B cell (primary cell): Measurements from ENCODE around the gene PPP6R3. TPM values are rescaled to one million over a fixed set of nuclear protein-coding genes. Genes with fewer than 3 reads are reported as not detected.

Source experiments
- ATAC-seq: fragments of 200-7000 bp; cut with Tn5 transposase; one replicate; pipeline ENCODE4 v1.10.0; 2021; ENCODE audit warnings: low read depth, mild to moderate bottlenecking, moderate number of reproducible peaks, moderate library complexity
- CTCF ChIA-PET: fragments of 350-600 bp; sonication (Branson Sonifier 250); formaldehyde crosslinking; loops from one replicate; lab custom pipeline; 2021; ENCODE audit warnings: antibody characterized with exemption, inconsistent platforms; lab: Charles Lee
- POLR2A ChIA-PET: fragments of 350-600 bp; sonication (Branson Sonifier 250); formaldehyde crosslinking; loops from one replicate; lab custom pipeline; 2021; ENCODE audit warnings: antibody characterized with exemption; lab: Charles Lee
- DNase-seq: peaks from one replicate; pipeline ENCODE4 v3.0.0; 2013
- H2AFZ ChIP-seq: 2 replicates; pipeline ENCODE4 v1.6.1; 2012; ENCODE audit warnings: mild to moderate bottlenecking, low read depth, low read length; ENCODE audit not compliant: insufficient read depth, poor library complexity, severe bottlenecking
- H3K27ac ChIP-seq, 2 donors: 1 replicate in 1 of 2; 2 replicates in 1 of 2; pipeline ENCODE4 v1.5.1; 2012 to 2013; ENCODE audit warnings: low read length in 2 of 2, mild to moderate bottlenecking in 2 of 2, moderate library complexity in 1 of 2
- H3K27me3 ChIP-seq, 4 experiments: fragments of 200-600 bp in 1 of 4; sonication (generic) in 1 of 4; replicated peaks in 1 of 4; 1 replicate in 2 of 4; 2 replicates in 2 of 4; pipeline versions ENCODE4 v1.6.1 to v1.7.0; 2013 to 2016; ENCODE audit warnings: low read length in 3 of 4, mild to moderate bottlenecking in 2 of 4, mixed read lengths in 1 of 4, moderate library complexity in 1 of 4; ENCODE audit not compliant: insufficient read depth in 4 of 4, control insufficient read depth in 3 of 4; ENCODE audit errors: control extremely low read depth in 1 of 4
- H3K36me3 ChIP-seq, 2 experiments: replicated peaks in 1 of 2; 1 replicate in 1 of 2; 2 replicates in 1 of 2; pipeline versions ENCODE4 v1.6.1 to v1.7.1; 2013; ENCODE audit warnings: low read length in 1 of 2; ENCODE audit not compliant: insufficient read depth in 2 of 2, control insufficient read depth in 1 of 2; ENCODE audit errors: control extremely low read depth in 1 of 2, extremely low read depth in 1 of 2
- H3K4me1 ChIP-seq, 2 donors: fragments of 200-600 bp in 1 of 2; sonication (generic) in 1 of 2; 1 replicate in 1 of 2; 2 replicates in 1 of 2; pipeline versions ENCODE4 v1.5.1 to v1.6.1; 2013 to 2017; ENCODE audit warnings: low read length in 2 of 2; ENCODE audit not compliant: control insufficient read depth in 2 of 2, insufficient read depth in 2 of 2
- H3K4me2 ChIP-seq: replicated peaks from 2 replicates; pipeline ENCODE3; 2012; ENCODE audit warnings: mild to moderate bottlenecking, low read depth, low read length; ENCODE audit not compliant: poor library complexity, severe bottlenecking
- H3K4me3 ChIP-seq, 5 experiments: fragments of 200-600 bp in 1 of 5; sonication (generic) in 1 of 5; 1 replicate in 3 of 5; 2 replicates in 2 of 5; pipeline versions ENCODE4 v1.5.1 to v1.7.0; 2011 to 2016; ENCODE audit warnings: low read length in 4 of 5, mild to moderate bottlenecking in 4 of 5, low read depth in 2 of 5, control low read depth in 1 of 5, moderate library complexity in 1 of 5; ENCODE audit not compliant: insufficient read depth in 1 of 5; ENCODE audit errors: control extremely low read depth in 1 of 5, extremely low read depth in 1 of 5
- H3K79me2 ChIP-seq: fragments of 200-600 bp; sonication (generic); one replicate; pipeline ENCODE4 v1.6.0; 2016; ENCODE audit warnings: low read length; ENCODE audit not compliant: control insufficient read depth, insufficient read depth
- H3K9ac ChIP-seq: fragments of 200-600 bp; sonication (generic); 2 replicates; pipeline ENCODE4 v1.6.1; 2017; ENCODE audit warnings: mild to moderate bottlenecking, low read length, moderate library complexity
- H3K9me3 ChIP-seq, 3 donors: one replicate each; pipeline versions ENCODE4 v1.6.1 to v1.7.1; 2013; ENCODE audit warnings: low read length in 2 of 3; ENCODE audit not compliant: control insufficient read depth in 2 of 3, insufficient read depth in 1 of 3; ENCODE audit errors: control extremely low read depth in 1 of 3
- H4K20me1 ChIP-seq: 2 replicates; pipeline ENCODE4 v1.6.0; 2012; ENCODE audit warnings: mild to moderate bottlenecking, low read length; ENCODE audit not compliant: insufficient read depth, control insufficient read depth, poor library complexity, severe bottlenecking
- H3K27ac Mint-ChIP-seq: one replicate; pipeline ENCODE4 v1.8.0; 2021; ENCODE audit warnings: mixed read lengths
- H3K27me3 Mint-ChIP-seq: one replicate; pipeline ENCODE4 v1.8.0; 2021; ENCODE audit warnings: mixed read lengths
- H3K4me1 Mint-ChIP-seq: one replicate; pipeline ENCODE4 v1.8.0; 2021; ENCODE audit warnings: mixed read lengths
- H3K4me3 Mint-ChIP-seq: one replicate; pipeline ENCODE4 v1.8.0; 2021; ENCODE audit warnings: mixed read lengths
- H3K9me3 Mint-ChIP-seq: one replicate; pipeline ENCODE4 v1.8.0; 2022; ENCODE audit warnings: mixed read lengths; ENCODE audit not compliant: insufficient read depth
- CTCF ChIP-seq: fragments of 200-600 bp; IDR thresholded peaks from one replicate; pipeline ENCODE4 v1.8.0; 2022; ENCODE audit warnings: antibody characterized with exemption, mild to moderate bottlenecking
- EZH2 ChIP-seq: IDR thresholded peaks from 2 replicates; pipeline ENCODE4 v1.6.1; 2012; ENCODE audit warnings: borderline replicate concordance, low read depth, mild to moderate bottlenecking, moderate library complexity, low read length; ENCODE audit not compliant: insufficient read depth, poor library complexity, severe bottlenecking
- WGBS: methylation state at CpG from one replicate; pipeline ENCODE4 v1.1.5; 2013; ENCODE audit warnings: missing lambda C conversion rate; ENCODE audit not compliant: insufficient coverage; 5-methylcytosine and 5-hydroxymethylcytosine counted together
- intact Hi-C: fragments of 100-400 bp; cut with micrococcal nuclease; formaldehyde crosslinking; loops from one replicate; pipeline ENCODE4 v1.10.0; 2022
- polyA plus RNA-seq: library from polyadenylated mRNA; depleted of rRNA; stranded (reverse); fragments of >200 nt; gene quantifications from 2 replicates; pipeline ENCODE4 v1.2.3, GENCODE V29; 2012
- total RNA-seq, 2 donors: library from RNA; stranded (reverse); fragments of 120-200 nt in 1 of 2; gene quantifications; 1 replicate in 1 of 2; 2 replicates in 1 of 2; pipeline versions ENCODE4 v1.2.3 to v1.2.4, GENCODE V29; 2013 to 2022

PPP6R3 gene
- total and polyA plus RNA-seq, 2 donors (not counting 1 experiment from before 2014, with no cell fraction given): 48.5 to 159 TPM

GRCh38 chr11:68488623-68489022 is 28.1 kb downstream of the PPP6R3 start:
- intact Hi-C loops: no loop called here
- 100% methylated on average over 1 of the region's 1 CpG for WGBS

More at GRCh38 chr11:68488623-68489022, 28.1 kb downstream of the PPP6R3 start:
- H3K27ac ChIP-seq: no peak overlapping the region
- H3K36me3 ChIP-seq: peaks cover 0 to 3% of the 10 kb centered on the region in 2 experiments
- Mint-ChIP-seq H3K27ac (no peak overlapping the region), H3K4me3 (no peak overlapping the region), H3K4me1 (peaks cover 68% of the 10 kb centered on the region), H3K27me3 (no peaks in the 10 kb centered on the region), H3K9me3 (no peaks in the 10 kb centered on the region)
- H2AFZ ChIP-seq: no peak overlapping the region
- no peak overlapping the region for H3K9ac ChIP-seq
- TF ChIP-seq EZH2 (no peak), CTCF (no peak)
- H3K27me3 ChIP-seq: no peaks in the 10 kb centered on the region
- no peak for DNase-seq
- POLR2A ChIA-PET: interaction anchor here (0.7 kb wide), 2 partner anchors 15 to 282 kb away, joined by 3 read pairs; no protein-coding TSS in a partner anchor
- no peak for ATAC-seq
- H3K79me2 ChIP-seq: peaks cover 99% of the 10 kb centered on the region
- peaks cover 83% of the 10 kb centered on the region for H4K20me1 ChIP-seq
- H3K4me3 ChIP-seq: no peak overlapping the region
- CTCF ChIA-PET: interaction anchor here (0.9 to 1.1 kb wide), 3 partner anchors 10 to 41 kb away, joined by 3 read pairs; no protein-coding TSS in a partner anchor
- H3K9me3 ChIP-seq: peaks cover 0 to 7% (median 0%) of the 10 kb centered on the region in 3 donors
- peaks cover 33 to 42% of the 10 kb centered on the region in 2 donors for H3K4me1 ChIP-seq
- H3K4me2 ChIP-seq: peak overlapping the region; percentile 27
